ENCODE results near the gene HMCN2.

The HMCN2 gene

GRCh38 chr9:130442746-130443455, 177.3 kb downstream of the HMCN2 start:
- no peak for DNase-seq

- DNase-seq, result no peak
These were observed 177.9 kb downstream of the HMCN2 start for GRCh38 chr9:130443456-130443801.

GRCh38 chr9:130443840-130444492, 178.4 kb downstream of the HMCN2 start:
- no peak for DNase-seq

- DNase-seq, result peak; percentile 32
These were observed 179.1 kb downstream of the HMCN2 start, which contains the start of gene ASS1 for GRCh38 chr9:130444565-130445221. Gene ASS1 (plus strand): TSS chr9:130444961. CDS start chr9:130452229, 7,268 bp downstream.

GRCh38 chr9:130445268-130445983, 179.9 kb downstream of the HMCN2 start:
- DNase-seq, result no peak

GRCh38 chr9:130446101-130446861, 180.7 kb downstream of the HMCN2 start:
- DNase-seq, result no peak

- DNase-seq, result no peak
These were observed 181.7 kb downstream of the HMCN2 start for GRCh38 chr9:130447193-130447816.

- DNase-seq, result no peak
These were observed 182.6 kb downstream of the HMCN2 start for GRCh38 chr9:130448035-130448624.

- no peak for DNase-seq
These were observed 183.4 kb downstream of the HMCN2 start for GRCh38 chr9:130448771-130449603.

- no peak for DNase-seq
These were observed 184.9 kb downstream of the HMCN2 start for GRCh38 chr9:130450344-130451003.

- no peak for DNase-seq
These were observed 185.4 kb downstream of the HMCN2 start for GRCh38 chr9:130451004-130451390.

GRCh38 chr9:130451509-130452388, 186.2 kb downstream of the HMCN2 start:
- no peak for DNase-seq

GRCh38 chr9:130452835-130453234, 187.3 kb downstream of the HMCN2 start:
- no peak for DNase-seq

- no peak for DNase-seq
These were observed 187.9 kb downstream of the HMCN2 start for GRCh38 chr9:130453487-130453886.

- DNase-seq, result no peak
These were observed 188.7 kb downstream of the HMCN2 start for GRCh38 chr9:130454096-130454811.

GRCh38 chr9:130454812-130455325, 189.3 kb downstream of the HMCN2 start:
- DNase-seq, result no peak

- DNase-seq, result no peak
These were observed 192.7 kb downstream of the HMCN2 start for GRCh38 chr9:130458027-130458803.

- DNase-seq, result no peak
These were observed 193.2 kb downstream of the HMCN2 start for GRCh38 chr9:130458804-130459067.

All from CD4-positive, alpha-beta T cell treated with Interleukin-17A for 1 hour (primary cell).